SJSA1 (cell line): ENCODE data around the gene KRTAP10-7. TPM values are rescaled to one million over a fixed set of nuclear protein-coding genes. Genes with fewer than 3 reads are reported as not detected.
"Not testable (repeated sequence)": the region's sequence is repeated elsewhere in the genome, so short reads cannot be mapped to it uniquely, and the experiment has no call there.

Experiments used
- DNase-seq, 2 experiments: peaks; one replicate each; pipeline ENCODE4 v3.0.0-alpha.2; 2015 to 2020; ENCODE audit warnings: low spot score in 2 of 2, low read depth in 1 of 2
- H3K27ac ChIP-seq: fragments of 250-450 bp; sonication (Bioruptor Pico); 2 replicates; pipeline ENCODE4 v1.5.1; 2020; ENCODE audit warnings: mild to moderate bottlenecking, moderate library complexity
- H3K27me3 ChIP-seq: fragments of 250-450 bp; sonication (Bioruptor Pico); replicated peaks from 2 replicates; pipeline ENCODE4 v1.5.1; 2020; ENCODE audit warnings: mild to moderate bottlenecking, moderate library complexity
- H3K36me3 ChIP-seq: fragments of 250-450 bp; sonication (Bioruptor Pico); 2 replicates; pipeline ENCODE4 v1.5.1; 2020; ENCODE audit warnings: mild to moderate bottlenecking
- H3K4me1 ChIP-seq: fragments of 250-450 bp; sonication (Bioruptor Pico); replicated peaks from 2 replicates; pipeline ENCODE4 v1.6.1; 2021; ENCODE audit warnings: mild to moderate bottlenecking
- H3K4me3 ChIP-seq: fragments of 250-450 bp; sonication (Bioruptor Pico); 2 replicates; pipeline ENCODE4 v1.5.1; 2020; ENCODE audit warnings: mild to moderate bottlenecking
- H3K9me3 ChIP-seq: fragments of 250-450 bp; sonication (Bioruptor Pico); replicated peaks from 2 replicates; pipeline ENCODE4 v1.5.1; 2020; ENCODE audit warnings: mild to moderate bottlenecking
- total RNA-seq: library from RNA; depleted of rRNA; stranded (reverse); fragments of >200 nt; shearing (Covaris generic); gene quantifications from 2 replicates; pipeline ENCODE4 v1.2.3, GENCODE V29; 2014

Gene KRTAP10-7
- total RNA-seq, 1 experiment from 2014 or later = not detected

- DNase-seq, H3K9me3 ChIP-seq, H3K36me3 ChIP-seq, H3K4me3 ChIP-seq, H3K27ac ChIP-seq, H3K4me1 ChIP-seq: not testable (repeated sequence)
- H3K27me3 ChIP-seq = peaks cover 17% of the 10 kb centered on the region; the same call in 1 of the 2 replicates
These were observed 694 bp downstream of the KRTAP10-7 start for GRCh38 chr21:44601091-44601490.

GRCh38 chr21:44601596-44602462 is 1.4 kb downstream of the KRTAP10-7 start:
- Histone ChIP-seq H3K9me3 (no peaks in the 10 kb centered on the region), H3K36me3 (no peaks in the 10 kb centered on the region), H3K27ac (no peak overlapping the region), H3K4me1 (no peaks in the 10 kb centered on the region), H3K27me3 (peaks cover 14% of the 10 kb centered on the region; the same call in 1 of the 2 replicates), H3K4me3 (no peak overlapping the region)
- no peak for DNase-seq

GRCh38 chr21:44602463-44602850 is 2.1 kb downstream of the KRTAP10-7 start:
- Histone ChIP-seq H3K36me3 (no peaks in the 10 kb centered on the region), H3K27ac (no peak overlapping the region), H3K4me3 (no peak overlapping the region), H3K9me3 (no peaks in the 10 kb centered on the region), H3K27me3 (peaks cover 10% of the 10 kb centered on the region; the same call in 1 of the 2 replicates), H3K4me1 (no peaks in the 10 kb centered on the region)
- no peak for DNase-seq

GRCh38 chr21:44603109-44603875 is 2.9 kb downstream of the KRTAP10-7 start:
- Histone ChIP-seq H3K9me3 (no peaks in the 10 kb centered on the region), H3K4me1 (no peaks in the 10 kb centered on the region), H3K27ac (no peak overlapping the region), H3K27me3 (peaks cover 10% of the 10 kb centered on the region; the same call in 1 of the 2 replicates), H3K4me3 (no peak overlapping the region), H3K36me3 (no peaks in the 10 kb centered on the region)
- no peak for DNase-seq

- H3K9me3 ChIP-seq = no peaks in the 10 kb centered on the region
- no peak overlapping the region for H3K4me3 ChIP-seq
- H3K27ac ChIP-seq = no peak overlapping the region
- H3K4me1 ChIP-seq = no peaks in the 10 kb centered on the region
- peaks cover 7% of the 10 kb centered on the region; the same call in 1 of the 2 replicates for H3K27me3 ChIP-seq
- DNase-seq = no peak
- no peaks in the 10 kb centered on the region for H3K36me3 ChIP-seq
These were observed 3.5 kb downstream of the KRTAP10-7 start for GRCh38 chr21:44603911-44604310.

GRCh38 chr21:44606495-44606894 is 6.1 kb downstream of the KRTAP10-7 start:
- H3K4me3 ChIP-seq = no peak overlapping the region

GRCh38 chr21:44609193-44609592 is 8.8 kb downstream of the KRTAP10-7 start:
- peaks cover 10% of the 10 kb centered on the region; the same call in 1 of the 2 replicates for H3K27me3 ChIP-seq
- DNase-seq = no peak
- no peaks in the 10 kb centered on the region for H3K36me3 ChIP-seq
- H3K9me3 ChIP-seq = peaks cover 7% of the 10 kb centered on the region
- no peak overlapping the region for H3K4me3 ChIP-seq
- no peak overlapping the region for H3K27ac ChIP-seq
- H3K4me1 ChIP-seq = no peaks in the 10 kb centered on the region

More at GRCh38 chr21:44606495-44606894, 6.1 kb downstream of the KRTAP10-7 start:
- Histone ChIP-seq H3K27ac (no peak overlapping the region), H3K4me1 (no peaks in the 10 kb centered on the region), H3K9me3 (peaks cover 7% of the 10 kb centered on the region), H3K36me3 (no peaks in the 10 kb centered on the region), H3K27me3 (peaks cover 11% of the 10 kb centered on the region; the same call in 1 of the 2 replicates)
- DNase-seq = peak in 1 of 2 experiments; percentile 14

GRCh38 chr21:44610157-44610843 is 9.9 kb downstream of the KRTAP10-7 start:
- H3K27ac ChIP-seq, DNase-seq, H3K36me3 ChIP-seq, H3K4me1 ChIP-seq, H3K27me3 ChIP-seq, H3K4me3 ChIP-seq, H3K9me3 ChIP-seq: not testable (repeated sequence)

GRCh38 chr21:44611551-44611950 is 11.2 kb downstream of the KRTAP10-7 start:
- Histone ChIP-seq H3K9me3 (peaks cover 7% of the 10 kb centered on the region), H3K4me1 (no peaks in the 10 kb centered on the region), H3K27ac (no peak overlapping the region), H3K36me3 (no peaks in the 10 kb centered on the region), H3K4me3 (no peak overlapping the region), H3K27me3 (peaks cover 9% of the 10 kb centered on the region; the same call in 1 of the 2 replicates)
- no peak for DNase-seq

- H3K36me3 ChIP-seq = no peaks in the 10 kb centered on the region
- no peaks in the 10 kb centered on the region for H3K4me1 ChIP-seq
- H3K4me3 ChIP-seq = no peak within 1 kb of the TSS
- H3K27me3 ChIP-seq = peaks cover 9% of the 10 kb centered on the region; the same call in 1 of the 2 replicates
- H3K9me3 ChIP-seq = peaks cover 7% of the 10 kb centered on the region
- no peak within 1 kb of the TSS for H3K27ac ChIP-seq
- no peak for DNase-seq
These were observed 11.7 kb downstream of the KRTAP10-7 start, which contains the start of gene KRTAP10-8 for GRCh38 chr21:44612029-44612486. TSS of gene KRTAP10-8 (plus strand) at chr21:44612079. CDS start at chr21:44612101, 22 bp downstream.

GRCh38 chr21:44612669-44613229 is 12.4 kb downstream of the KRTAP10-7 start:
- Histone ChIP-seq H3K36me3 (no peaks in the 10 kb centered on the region), H3K9me3 (peaks cover 7% of the 10 kb centered on the region), H3K4me3 (no peak overlapping the region), H3K27ac (no peak overlapping the region), H3K27me3 (peaks cover 9% of the 10 kb centered on the region; the same call in 1 of the 2 replicates), H3K4me1 (no peaks in the 10 kb centered on the region)
- DNase-seq = no peak

- peaks cover 7% of the 10 kb centered on the region for H3K9me3 ChIP-seq
- H3K4me1 ChIP-seq = no peaks in the 10 kb centered on the region
- H3K27ac ChIP-seq = no peak overlapping the region
- DNase-seq = no peak
- H3K4me3 ChIP-seq = no peak overlapping the region
- H3K36me3 ChIP-seq = no peaks in the 10 kb centered on the region
- H3K27me3 ChIP-seq = peaks cover 9% of the 10 kb centered on the region; the same call in 1 of the 2 replicates
These were observed 13.2 kb downstream of the KRTAP10-7 start for GRCh38 chr21:44613386-44614155.
